A673 (cell line): Measurements from ENCODE around the gene HNF1A. TPM values are rescaled to one million over a fixed set of nuclear protein-coding genes. Genes with fewer than 3 reads are reported as not detected.

Experiments
- BruUV-seq: library from RNA; stranded (reverse); fragments of 400-500 nt; replicated peaks from 2 replicates; lab custom pipeline; 2021; lab: Mats Ljungman, UMichigan
- CTCF ChIA-PET: fragments of 300-600 bp; sonication (Branson Sonifier 250); formaldehyde crosslinking; loops from one replicate; lab custom pipeline; 2022; ENCODE audit warnings: antibody characterized with exemption; lab: Charles Lee
- POLR2A ChIA-PET: fragments of 300-600 bp; sonication (Branson Sonifier 250); formaldehyde crosslinking; loops from one replicate; lab custom pipeline; 2022; ENCODE audit warnings: antibody characterized with exemption; ENCODE audit not compliant: low non-redundant PET; lab: Charles Lee
- DNase-seq: peaks from one replicate; pipeline ENCODE4 v3.0.0-alpha.2; 2015; ENCODE audit warnings: low spot score
- H3K27ac ChIP-seq: fragments of 200-600 bp; sonication (generic); 2 replicates; pipeline ENCODE4 v1.5.1; 2016; ENCODE audit warnings: mixed run types, low read depth, mild to moderate bottlenecking, mixed read lengths, antibody characterized with exemption, low read length; ENCODE audit not compliant: poor library complexity, severe bottlenecking
- H3K27me3 ChIP-seq: fragments of 200-600 bp; sonication (generic); replicated peaks from 2 replicates; pipeline ENCODE4 v1.6.1; 2017; ENCODE audit warnings: mixed run types, low read depth, mild to moderate bottlenecking, mixed read lengths, antibody characterized with exemption, low read length; ENCODE audit not compliant: insufficient read depth, poor library complexity
- H3K36me3 ChIP-seq: fragments of 200-600 bp; sonication (generic); 2 replicates; pipeline ENCODE4 v1.6.1; 2016; ENCODE audit warnings: mixed run types, mild to moderate bottlenecking, mixed read lengths, antibody characterized with exemption, low read length; ENCODE audit not compliant: insufficient read depth, poor library complexity, severe bottlenecking
- H3K4me1 ChIP-seq: fragments of 200-600 bp; sonication (generic); 2 replicates; pipeline ENCODE4 v1.6.1; 2017; ENCODE audit warnings: mixed run types, mild to moderate bottlenecking, mixed read lengths, antibody characterized with exemption, low read length; ENCODE audit not compliant: insufficient read depth, poor library complexity, severe bottlenecking
- H3K4me3 ChIP-seq: fragments of 200-600 bp; sonication (generic); 2 replicates; pipeline ENCODE4 v1.5.1; 2016; ENCODE audit warnings: low read depth, mixed run types, mild to moderate bottlenecking, mixed read lengths, low read length; ENCODE audit not compliant: poor library complexity, severe bottlenecking
- H3K9me3 ChIP-seq: fragments of 200-600 bp; sonication (generic); 2 replicates; pipeline ENCODE4 v1.6.1; 2016; ENCODE audit warnings: mixed run types, low read depth, mild to moderate bottlenecking, mixed read lengths, antibody characterized with exemption, low read length; ENCODE audit not compliant: poor library complexity, severe bottlenecking
- EZH2 ChIP-seq: fragments of 200-600 bp; sonication (generic); IDR thresholded peaks from 2 replicates; pipeline ENCODE4 v1.6.1; 2017; ENCODE audit warnings: borderline replicate concordance, low read depth, mild to moderate bottlenecking, mixed read lengths, antibody characterized with exemption, low read length; ENCODE audit not compliant: poor library complexity, severe bottlenecking
- intact Hi-C: fragments of 100-400 bp; cut with micrococcal nuclease; formaldehyde crosslinking; loops from one replicate; pipeline ENCODE4 v1.10.0; 2022; ENCODE audit not compliant: unreplicated experiment
- total RNA-seq: library from RNA; stranded (reverse); gene quantifications from 2 replicates; pipeline ENCODE4 v1.2.3, GENCODE V29; 2021
- TF ChIP-seq, protein P1 (sequence below): fragments of 300-800, 200-600 bp; sonication (generic); conservative IDR thresholded peaks from 2 replicates; pipeline ENCODE4 v1.5.1; 2017; ENCODE audit warnings: low read depth, mild to moderate bottlenecking, antibody characterized with exemption, low read length, moderate library complexity, mixed read lengths

The HNF1A gene
- total RNA-seq, 1 experiment from 2014 or later: not detected

GRCh38 chr12:121025442-121026226 lies 47.3 kb downstream of the HNF1A start:
- CTCF ChIA-PET: no interaction called here
- H3K4me3 ChIP-seq: no peak overlapping the region
- POLR2A ChIA-PET: no interaction called here
- no peaks in the 10 kb centered on the region for H3K9me3 ChIP-seq
- no TSS peak for BruUV-seq
- H3K27me3 ChIP-seq: no peaks in the 10 kb centered on the region
- intact Hi-C loops: no loop called here
- H3K27ac ChIP-seq: no peak overlapping the region
- H3K36me3 ChIP-seq: no peaks in the 10 kb centered on the region
- no peaks in the 10 kb centered on the region for H3K4me1 ChIP-seq
- TF ChIP-seq, protein P1, sequence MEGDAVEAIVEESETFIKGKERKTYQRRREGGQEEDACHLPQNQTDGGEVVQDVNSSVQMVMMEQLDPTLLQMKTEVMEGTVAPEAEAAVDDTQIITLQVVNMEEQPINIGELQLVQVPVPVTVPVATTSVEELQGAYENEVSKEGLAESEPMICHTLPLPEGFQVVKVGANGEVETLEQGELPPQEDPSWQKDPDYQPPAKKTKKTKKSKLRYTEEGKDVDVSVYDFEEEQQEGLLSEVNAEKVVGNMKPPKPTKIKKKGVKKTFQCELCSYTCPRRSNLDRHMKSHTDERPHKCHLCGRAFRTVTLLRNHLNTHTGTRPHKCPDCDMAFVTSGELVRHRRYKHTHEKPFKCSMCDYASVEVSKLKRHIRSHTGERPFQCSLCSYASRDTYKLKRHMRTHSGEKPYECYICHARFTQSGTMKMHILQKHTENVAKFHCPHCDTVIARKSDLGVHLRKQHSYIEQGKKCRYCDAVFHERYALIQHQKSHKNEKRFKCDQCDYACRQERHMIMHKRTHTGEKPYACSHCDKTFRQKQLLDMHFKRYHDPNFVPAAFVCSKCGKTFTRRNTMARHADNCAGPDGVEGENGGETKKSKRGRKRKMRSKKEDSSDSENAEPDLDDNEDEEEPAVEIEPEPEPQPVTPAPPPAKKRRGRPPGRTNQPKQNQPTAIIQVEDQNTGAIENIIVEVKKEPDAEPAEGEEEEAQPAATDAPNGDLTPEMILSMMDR: no peak
- no peak for TF ChIP-seq EZH2
- no peak for DNase-seq

DNA sequence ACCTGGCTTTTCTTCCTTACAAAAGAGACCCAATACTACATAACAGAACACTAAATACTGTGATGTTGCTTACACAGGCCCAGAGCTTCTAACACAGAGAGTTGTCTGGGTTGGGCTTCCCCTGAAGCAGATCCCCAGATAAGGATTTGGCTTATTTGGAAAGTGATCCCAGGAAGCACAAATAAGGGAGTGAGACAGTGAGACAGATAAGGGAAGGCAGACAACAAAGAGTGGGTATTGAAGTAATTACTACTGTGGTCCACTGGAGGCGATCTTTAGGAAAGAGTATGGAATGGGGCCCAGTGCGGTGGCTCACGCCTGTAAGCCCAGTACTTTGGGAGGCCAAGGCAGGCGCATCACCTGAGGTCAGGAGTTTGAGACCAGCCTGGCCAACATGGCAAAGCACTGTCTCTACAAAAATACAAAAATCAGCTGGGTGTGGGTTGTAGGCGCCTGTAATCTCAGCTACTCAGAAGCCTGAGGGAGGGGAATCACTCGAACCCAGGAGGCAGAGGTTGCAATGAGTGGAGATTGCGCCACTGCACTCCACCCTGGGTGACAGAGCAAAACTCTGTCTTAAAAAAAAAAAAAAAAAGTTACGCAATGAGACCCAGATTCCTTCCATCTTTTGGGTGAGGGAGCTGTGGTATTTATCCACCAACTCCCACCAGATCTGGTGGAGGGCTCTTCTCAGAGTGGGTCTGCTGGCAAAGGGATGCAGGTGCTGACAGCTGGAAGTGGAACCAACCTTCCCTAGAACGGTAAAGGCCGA lies 48.1 kb downstream of the HNF1A start:
- CTCF ChIA-PET: no interaction called here
- POLR2A ChIA-PET: no interaction called here
- Histone ChIP-seq H3K9me3 (no peaks in the 10 kb centered on the region), H3K27me3 (no peaks in the 10 kb centered on the region), H3K4me3 (no peak overlapping the region), H3K4me1 (no peaks in the 10 kb centered on the region), H3K36me3 (no peaks in the 10 kb centered on the region), H3K27ac (no peak overlapping the region)
- BruUV-seq: no TSS peak
- intact Hi-C loops: no loop called here
- DNase-seq: no peak
- no peak for TF ChIP-seq EZH2
- TF ChIP-seq, protein P1: no peak

DNA sequence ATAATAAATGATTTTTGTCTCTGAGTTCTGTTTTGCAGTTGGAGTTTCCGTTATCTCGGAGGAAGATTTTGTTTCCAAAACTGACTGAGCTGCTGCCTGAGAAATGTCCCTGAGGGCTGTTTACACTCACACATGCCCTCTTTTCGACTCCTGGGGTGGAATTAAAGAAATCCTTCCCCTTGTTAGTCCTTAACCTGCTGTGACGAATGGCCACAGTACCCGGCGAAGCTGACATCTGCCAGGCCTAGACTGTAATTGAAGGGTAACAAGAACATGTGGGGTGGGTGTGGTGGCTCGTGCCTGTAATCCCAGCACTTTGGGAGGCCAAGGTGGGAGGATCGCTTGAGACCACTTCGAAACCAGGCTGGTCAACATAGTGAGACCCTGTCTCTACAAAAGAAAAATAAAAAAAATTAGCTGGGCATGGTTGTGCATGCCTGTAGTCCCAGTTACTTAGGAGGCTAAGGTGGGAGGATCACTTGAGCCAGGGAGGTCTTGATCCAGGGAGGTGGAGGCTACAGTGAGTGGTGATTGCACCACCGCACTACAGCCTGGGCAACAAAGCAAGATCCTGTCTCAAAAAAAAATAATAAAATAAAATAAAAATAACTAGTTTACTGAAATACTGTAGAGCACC lies 52.4 kb downstream of the HNF1A start:
- CTCF ChIA-PET: no interaction called here
- no TSS peak for BruUV-seq

More for the DNA sequence above, 52.4 kb downstream of the HNF1A start:
- H3K27me3 ChIP-seq: no peaks in the 10 kb centered on the region
- no peak overlapping the region for H3K27ac ChIP-seq
- TF ChIP-seq, protein P1: no peak
- TF ChIP-seq EZH2: no peak
- POLR2A ChIA-PET: no interaction called here
- H3K4me1 ChIP-seq: peaks cover 25% of the 10 kb centered on the region
- no peaks in the 10 kb centered on the region for H3K9me3 ChIP-seq
- intact Hi-C loops: no loop called here
- H3K4me3 ChIP-seq: no peak overlapping the region
- DNase-seq: no peak
- H3K36me3 ChIP-seq: no peaks in the 10 kb centered on the region
